ENCODE data around the gene TAT. TPM values are rescaled to one million over a fixed set of nuclear protein-coding genes. Genes with fewer than 3 reads are reported as not detected.

Gene TAT
- total RNA-seq, 1 donor from 2014 or later = not detected

DNA sequence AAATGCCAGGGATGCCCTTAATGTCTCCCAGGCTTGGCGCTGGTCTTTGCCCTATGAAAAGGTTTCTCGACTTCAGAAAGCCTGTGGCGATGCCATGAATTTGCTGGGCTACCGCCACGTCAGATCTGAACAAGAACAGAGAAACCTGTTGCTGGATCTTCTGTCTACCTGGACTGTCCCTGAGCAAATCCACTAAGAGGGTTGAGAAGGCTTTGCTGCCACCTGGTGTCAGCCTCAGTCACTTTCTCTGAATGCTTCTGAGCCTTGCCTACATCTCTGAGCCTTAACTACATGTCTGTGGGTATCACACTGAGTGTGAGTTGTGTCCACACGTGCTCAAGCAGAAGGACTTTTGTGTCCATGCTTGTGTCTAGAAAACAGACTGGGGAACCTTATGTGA lies 39.2 kb downstream of the TAT start:
- DNase-seq (ENCODE audit: low read depth) = peak; percentile 40

DNA sequence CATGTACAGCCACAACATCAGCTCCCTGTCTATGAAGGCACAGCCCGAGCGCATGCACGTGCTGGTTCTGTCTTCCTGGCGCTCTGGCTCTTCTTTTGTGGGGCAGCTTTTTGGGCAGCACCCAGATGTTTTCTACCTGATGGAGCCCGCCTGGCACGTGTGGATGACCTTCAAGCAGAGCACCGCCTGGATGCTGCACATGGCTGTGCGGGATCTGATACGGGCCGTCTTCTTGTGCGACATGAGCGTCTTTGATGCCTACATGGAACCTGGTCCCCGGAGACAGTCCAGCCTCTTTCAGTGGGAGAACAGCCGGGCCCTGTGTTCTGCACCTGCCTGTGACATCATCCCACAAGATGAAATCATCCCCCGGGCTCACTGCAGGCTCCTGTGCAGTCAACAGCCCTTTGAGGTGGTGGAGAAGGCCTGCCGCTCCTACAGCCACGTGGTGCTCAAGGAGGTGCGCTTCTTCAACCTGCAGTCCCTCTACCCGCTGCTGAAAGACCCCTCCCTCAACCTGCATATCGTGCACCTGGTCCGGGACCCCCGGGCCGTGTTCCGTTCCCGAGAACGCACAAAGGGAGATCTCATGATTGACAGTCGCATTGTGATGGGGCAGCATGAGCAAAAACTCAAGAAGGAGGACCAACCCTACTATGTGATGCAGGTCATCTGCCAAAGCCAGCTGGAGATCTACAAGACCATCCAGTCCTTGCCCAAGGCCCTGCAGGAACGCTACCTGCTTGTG lies 40.0 kb downstream of the TAT start:
- DNase-seq (ENCODE audit: low read depth) = no peak

DNA sequence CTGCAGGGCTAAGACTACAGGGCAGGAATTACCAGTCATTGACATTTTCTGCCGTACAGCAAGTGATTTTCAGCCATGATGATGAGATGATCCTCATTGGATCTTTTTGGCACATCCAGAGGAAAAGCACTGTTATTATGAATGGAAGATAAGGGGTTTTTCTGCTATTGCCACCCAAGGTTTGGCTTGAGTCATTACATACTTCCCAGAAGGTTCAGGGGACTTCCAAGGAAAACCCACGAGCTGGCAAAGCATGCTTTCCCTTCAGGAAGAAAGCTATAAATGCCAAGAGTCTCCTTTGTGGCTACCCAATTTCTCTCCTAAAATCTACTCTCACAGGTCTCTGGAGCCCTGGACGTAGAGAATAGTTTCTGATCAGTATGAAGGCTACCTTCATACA lies 44.5 kb downstream of the TAT start:
- DNase-seq (ENCODE audit: low read depth) = no peak

DNA sequence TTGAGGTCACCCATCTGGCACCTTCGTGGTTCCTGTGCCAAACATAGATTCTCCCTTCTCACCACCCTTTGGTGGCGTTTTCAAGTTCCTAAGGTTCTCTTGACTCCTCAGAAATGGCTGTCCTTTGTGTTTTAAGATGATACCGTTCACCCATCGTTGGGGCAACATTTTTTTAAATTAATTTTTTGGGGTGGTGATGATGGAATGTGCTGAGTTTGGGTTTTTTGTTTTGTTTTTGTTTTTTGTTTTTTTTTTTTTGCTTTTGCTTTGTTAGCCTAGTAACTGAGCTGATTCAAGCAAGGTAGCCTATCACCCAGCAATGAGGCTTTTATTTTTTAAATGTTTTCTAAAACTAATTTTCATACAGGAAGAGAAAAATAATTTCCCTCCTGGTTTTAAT lies 48.0 kb downstream of the TAT start:
- no peak for DNase-seq (ENCODE audit: low read depth)

DNA sequence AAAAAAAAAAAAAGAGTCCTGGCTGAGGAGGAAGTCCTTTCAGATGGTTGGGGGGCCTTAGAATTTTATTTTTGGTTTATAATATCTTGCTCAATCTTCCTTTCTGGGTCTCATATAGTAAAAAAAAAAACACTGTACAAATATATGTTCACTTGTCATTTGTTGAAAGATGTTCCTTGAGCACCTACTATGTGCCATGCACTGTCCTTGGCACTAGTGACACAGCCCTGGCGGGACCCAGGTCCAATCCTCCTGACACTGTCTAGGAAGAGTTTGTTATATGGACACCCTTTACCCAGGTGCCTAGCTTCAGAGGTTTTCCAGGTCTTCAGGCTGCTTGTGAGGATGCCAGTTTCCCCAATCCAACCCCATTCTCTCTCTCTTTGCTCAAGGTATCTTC lies 48.6 kb downstream of the TAT start:
- no peak for DNase-seq (ENCODE audit: low read depth)

DNA sequence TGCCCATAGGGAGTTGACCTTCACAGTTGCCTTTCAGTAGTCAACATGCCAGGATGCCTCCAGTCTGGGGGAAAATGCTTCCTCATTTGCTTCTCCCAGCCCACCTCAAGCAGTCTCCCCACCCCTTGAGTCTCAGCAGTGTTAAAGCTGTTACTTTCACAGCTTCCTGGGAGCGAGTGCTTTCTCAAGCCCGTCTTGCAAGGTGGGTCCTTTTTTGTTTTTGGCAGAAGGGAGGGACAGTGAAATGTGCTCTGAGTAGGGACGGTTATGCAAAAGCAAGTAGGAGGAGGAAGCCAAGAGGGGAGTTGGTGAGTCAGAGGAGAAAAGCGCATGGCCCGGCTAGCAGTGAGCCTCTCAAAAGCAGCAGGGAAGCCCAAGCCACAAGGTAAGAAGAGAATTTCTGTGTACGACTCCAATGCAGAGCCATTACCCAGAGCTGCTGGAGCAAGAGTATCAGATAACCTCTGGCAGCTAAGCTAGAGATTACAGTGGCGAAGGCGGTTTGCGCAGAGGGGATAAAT lies 50.7 kb downstream of the TAT start, which contains the start of gene CHST4:
Gene CHST4 (plus strand): TSS at position 316 of the 521 bp plus-strand sequence. CDS start 10,252 bp downstream, outside the sequence.
- peak; percentile 22 for DNase-seq (ENCODE audit: low read depth)

DNA sequence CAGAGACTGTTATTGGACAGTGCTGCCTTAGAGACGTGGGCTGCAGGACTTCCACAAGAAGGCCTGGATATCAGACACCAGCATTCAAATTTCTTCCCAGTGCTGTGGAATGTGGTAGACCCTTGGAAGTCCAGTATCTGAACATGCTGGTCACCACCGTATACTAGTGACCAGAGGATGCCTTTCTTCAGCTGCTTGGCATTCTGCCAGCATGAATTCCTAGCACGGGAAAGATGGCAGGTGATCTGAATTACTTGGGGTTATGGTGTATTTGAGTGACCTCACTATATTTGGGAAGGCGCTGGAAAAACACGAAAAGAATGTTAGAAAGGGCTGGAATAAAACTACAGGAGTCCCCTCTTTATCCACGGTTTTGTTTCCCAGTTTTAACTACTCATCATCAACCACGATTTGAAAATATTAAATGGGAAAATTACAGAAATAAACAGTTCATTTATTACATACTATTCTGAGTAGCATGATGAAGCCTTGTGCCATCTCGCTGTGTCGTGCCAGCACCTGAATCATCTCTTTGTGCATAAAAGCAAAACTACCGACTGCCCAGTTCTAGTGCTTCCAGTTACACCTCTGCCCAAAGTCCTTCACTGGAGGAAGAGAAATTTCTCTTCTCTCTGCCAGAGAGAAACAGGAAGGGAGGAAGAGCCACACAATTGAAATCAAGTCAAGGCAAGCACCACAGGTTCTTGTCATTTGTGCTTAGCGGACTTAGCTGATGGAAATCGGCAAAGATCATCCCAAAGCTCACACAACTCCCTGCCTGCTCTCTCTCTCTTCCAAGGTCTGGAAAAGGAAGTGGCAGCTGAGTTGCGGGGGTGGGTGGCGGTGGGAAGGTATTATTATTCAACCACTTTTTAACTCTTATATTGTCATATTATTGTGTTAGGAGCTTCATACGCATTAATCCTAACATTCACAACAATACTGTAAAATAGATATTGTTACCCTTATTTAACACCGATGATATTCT lies 52.0 kb downstream of the TAT start:
- no peak for DNase-seq (ENCODE audit: low read depth)

DNA sequence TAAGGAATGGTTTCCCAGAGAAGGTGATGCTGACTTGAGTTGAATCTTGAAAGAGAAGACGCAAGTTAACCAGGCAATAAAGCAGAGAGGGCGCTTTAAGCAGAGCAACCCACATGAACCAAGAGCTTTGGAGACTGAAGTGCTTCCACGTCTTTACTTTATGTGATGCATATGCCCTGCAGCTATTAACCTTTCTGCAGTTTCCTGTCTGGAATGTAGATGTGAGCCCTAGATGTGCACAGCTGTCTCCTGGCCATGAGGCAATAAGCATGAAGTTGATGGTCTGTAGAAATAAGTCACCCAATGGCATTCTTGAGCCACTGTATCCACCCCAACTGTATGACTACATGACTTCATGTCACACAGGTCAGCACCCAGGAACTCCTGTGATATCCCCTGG lies 56.3 kb downstream of the TAT start:
- peak; percentile 8 for DNase-seq (ENCODE audit: low read depth)

Other genes with a start within 250 kb of the TAT start
- not detected in 2 replicates for gene CALB2, start 218.4 kb downstream of the TAT start, total RNA-seq
- gene TLE7, start 135.0 kb downstream of the TAT start, total RNA-seq = not detected in 2 replicates
- gene ZNF23, start 114.8 kb downstream of the TAT start, total RNA-seq = 5.9 and 10.5 TPM in 2 replicates
- gene ZNF19, start 87.8 kb downstream of the TAT start, total RNA-seq = 2.1 and 8.9 TPM in 2 replicates
- gene CHST4, start 50.7 kb downstream of the TAT start, total RNA-seq = not detected in 2 replicates
- 0.89 and 4.5 TPM in 2 replicates for gene MARVELD3, start 49.1 kb upstream of the TAT start, total RNA-seq
- 8.3 and 12.5 TPM in 2 replicates for gene PHLPP2, start 147.6 kb upstream of the TAT start, total RNA-seq
- gene AP1G1, start 231.7 kb upstream of the TAT start, total RNA-seq = 78.1 and 118 TPM in 2 replicates